ENCODE results near the gene MRI1.
A peak's percentile ranks its signal among the peaks of the same experiment; 100 is the strongest.

MRI1 gene

DNA sequence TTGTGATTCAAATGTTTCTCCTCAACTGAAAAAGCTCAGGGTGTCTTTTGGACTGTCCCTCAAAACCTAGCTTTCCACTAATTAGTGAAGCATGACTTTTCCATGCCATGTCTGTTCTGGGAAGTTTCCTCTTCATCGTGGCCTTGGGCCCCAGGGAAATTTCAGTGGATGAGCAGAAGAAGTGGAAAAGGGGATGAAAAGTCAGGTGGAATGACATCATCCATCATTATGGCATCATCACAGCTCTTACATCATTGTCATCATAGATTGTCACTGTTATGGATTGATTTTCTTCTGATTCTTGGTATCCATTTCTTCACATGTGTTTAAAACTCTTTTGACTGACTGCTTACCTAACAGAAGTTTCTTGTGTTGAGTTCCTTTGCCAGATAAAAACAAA, 26.2 kb upstream of the MRI1 start:
- H3K9me3 Mint-ChIP-seq, result no peaks in the 10 kb centered on the region
- H3K27me3 Mint-ChIP-seq (ENCODE audit: low read depth), result no peaks in the 10 kb centered on the region
- no peak overlapping the region for H3K4me3 Mint-ChIP-seq
- TF ChIP-seq, protein P1, sequence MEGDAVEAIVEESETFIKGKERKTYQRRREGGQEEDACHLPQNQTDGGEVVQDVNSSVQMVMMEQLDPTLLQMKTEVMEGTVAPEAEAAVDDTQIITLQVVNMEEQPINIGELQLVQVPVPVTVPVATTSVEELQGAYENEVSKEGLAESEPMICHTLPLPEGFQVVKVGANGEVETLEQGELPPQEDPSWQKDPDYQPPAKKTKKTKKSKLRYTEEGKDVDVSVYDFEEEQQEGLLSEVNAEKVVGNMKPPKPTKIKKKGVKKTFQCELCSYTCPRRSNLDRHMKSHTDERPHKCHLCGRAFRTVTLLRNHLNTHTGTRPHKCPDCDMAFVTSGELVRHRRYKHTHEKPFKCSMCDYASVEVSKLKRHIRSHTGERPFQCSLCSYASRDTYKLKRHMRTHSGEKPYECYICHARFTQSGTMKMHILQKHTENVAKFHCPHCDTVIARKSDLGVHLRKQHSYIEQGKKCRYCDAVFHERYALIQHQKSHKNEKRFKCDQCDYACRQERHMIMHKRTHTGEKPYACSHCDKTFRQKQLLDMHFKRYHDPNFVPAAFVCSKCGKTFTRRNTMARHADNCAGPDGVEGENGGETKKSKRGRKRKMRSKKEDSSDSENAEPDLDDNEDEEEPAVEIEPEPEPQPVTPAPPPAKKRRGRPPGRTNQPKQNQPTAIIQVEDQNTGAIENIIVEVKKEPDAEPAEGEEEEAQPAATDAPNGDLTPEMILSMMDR (IDR thresholded peaks at IDR 0.05; ENCODE audit: unreplicated experiment in 3 of 3), result no peak
- no peak overlapping the region for H3K27ac Mint-ChIP-seq
- H3K4me1 Mint-ChIP-seq, result no peaks in the 10 kb centered on the region
- peaks cover 24% of the 10 kb centered on the region for H3K36me3 Mint-ChIP-seq (ENCODE audit: low read depth)

DNA sequence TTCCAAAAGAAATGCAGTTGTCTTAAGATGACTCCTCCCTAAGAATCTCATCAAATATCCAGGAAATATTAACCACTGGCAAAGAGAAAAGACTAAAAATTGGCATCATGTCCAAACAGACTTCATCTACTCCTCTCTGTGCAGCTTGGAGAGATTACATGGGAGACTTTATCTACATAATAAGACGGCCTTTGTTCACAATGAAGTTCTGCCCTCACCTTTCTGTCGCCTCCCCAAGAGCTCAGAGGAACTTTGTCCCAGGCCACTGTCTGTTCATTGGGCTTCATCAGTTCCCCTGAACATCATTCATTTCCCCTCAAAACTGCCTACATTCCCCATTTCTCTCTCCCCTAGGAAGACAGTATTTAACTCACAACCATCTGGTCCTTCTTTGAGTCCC, 22.4 kb upstream of the MRI1 start:
- no peaks in the 10 kb centered on the region for H3K9me3 Mint-ChIP-seq
- H3K27ac Mint-ChIP-seq, result no peak overlapping the region
- H3K27me3 Mint-ChIP-seq (ENCODE audit: low read depth), result no peaks in the 10 kb centered on the region
- H3K4me1 Mint-ChIP-seq, result no peaks in the 10 kb centered on the region
- peaks cover 21% of the 10 kb centered on the region for H3K36me3 Mint-ChIP-seq (ENCODE audit: low read depth)
- H3K4me3 Mint-ChIP-seq, result no peak overlapping the region
- TF ChIP-seq, protein P1 (IDR thresholded peaks at IDR 0.05; ENCODE audit: unreplicated experiment in 3 of 3), result no peak

DNA sequence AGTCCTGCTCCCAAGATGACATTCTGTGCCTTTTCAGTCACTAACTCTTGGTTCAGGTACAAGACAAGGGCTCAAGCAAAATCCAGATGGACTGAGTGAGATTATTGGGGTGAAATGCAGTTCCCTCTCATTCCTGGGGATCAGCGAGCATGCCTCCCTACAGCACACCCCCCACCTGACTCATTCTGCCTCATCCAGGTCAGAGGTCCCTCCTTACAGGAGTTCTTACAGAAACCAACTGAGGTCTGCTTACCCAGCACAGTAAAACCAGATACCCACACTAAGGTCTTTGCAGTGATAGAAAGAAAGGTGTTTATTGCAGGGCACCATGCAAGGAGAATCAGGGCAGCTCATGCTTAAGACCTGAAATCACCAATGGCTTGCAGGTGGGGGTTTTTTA, 21.6 kb upstream of the MRI1 start:
- H3K9me3 Mint-ChIP-seq, result no peaks in the 10 kb centered on the region
- TF ChIP-seq, protein P1 (IDR thresholded peaks at IDR 0.05; ENCODE audit: unreplicated experiment in 3 of 3), result no peak
- H3K27me3 Mint-ChIP-seq (ENCODE audit: low read depth), result no peaks in the 10 kb centered on the region
- peak overlapping the region in 2 of 3 experiments; percentile 46 to 78 for H3K27ac Mint-ChIP-seq
- no peak overlapping the region for H3K4me3 Mint-ChIP-seq
- H3K4me1 Mint-ChIP-seq, result no peaks in the 10 kb centered on the region
- H3K36me3 Mint-ChIP-seq (ENCODE audit: low read depth), result peaks cover 21% of the 10 kb centered on the region

DNA sequence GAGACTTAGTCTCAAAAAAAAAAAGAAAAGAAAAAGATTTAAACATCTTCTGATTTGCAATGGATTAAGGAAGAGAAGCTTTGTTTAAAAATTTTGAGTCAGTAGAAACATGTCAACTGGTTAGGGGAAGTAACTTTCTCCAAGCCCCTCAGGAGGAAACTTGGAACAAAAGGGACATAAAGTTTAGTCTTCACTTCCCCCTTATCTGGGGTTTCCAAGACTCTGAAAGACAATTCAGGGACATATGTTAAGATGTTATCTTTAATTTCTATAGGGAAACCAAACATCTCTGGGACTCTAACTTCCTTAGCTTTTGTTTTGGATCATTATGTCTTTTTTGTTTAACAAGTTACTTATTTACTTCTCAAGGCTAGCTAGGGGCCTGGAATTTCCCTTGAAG, 20.1 kb upstream of the MRI1 start:
- H3K4me1 Mint-ChIP-seq, result peaks cover 7% of the 10 kb centered on the region
- peak overlapping the region in 2 of 3 experiments; percentile 69 to 82 for H3K27ac Mint-ChIP-seq
- TF ChIP-seq, protein P1 (IDR thresholded peaks at IDR 0.05; ENCODE audit: unreplicated experiment in 3 of 3), result no peak
- no peaks in the 10 kb centered on the region for H3K27me3 Mint-ChIP-seq (ENCODE audit: low read depth)
- H3K36me3 Mint-ChIP-seq (ENCODE audit: low read depth), result peaks cover 21% of the 10 kb centered on the region
- H3K9me3 Mint-ChIP-seq, result no peaks in the 10 kb centered on the region
- no peak overlapping the region for H3K4me3 Mint-ChIP-seq

DNA sequence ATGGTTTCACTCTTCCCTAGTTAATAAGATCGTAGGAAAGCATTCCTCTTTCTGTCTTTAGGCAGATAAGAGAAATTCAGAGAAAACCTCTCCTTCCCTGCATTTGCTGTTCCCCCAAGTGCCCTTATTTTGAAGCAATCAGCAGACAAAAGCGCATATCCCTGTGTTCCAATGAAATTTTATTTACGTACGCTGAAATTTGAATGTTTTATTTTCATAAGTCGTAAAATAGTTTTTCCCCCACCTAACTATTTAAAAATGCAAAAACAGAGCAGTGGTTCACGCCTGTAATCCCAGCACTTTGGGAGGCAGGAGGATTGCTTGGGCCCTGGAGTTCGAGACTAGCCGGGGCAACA, 17.2 kb upstream of the MRI1 start:
- H3K9me3 Mint-ChIP-seq, result no peaks in the 10 kb centered on the region
- H3K36me3 Mint-ChIP-seq (ENCODE audit: low read depth), result peaks cover 9% of the 10 kb centered on the region
- TF ChIP-seq, protein P1 (IDR thresholded peaks at IDR 0.05; ENCODE audit: unreplicated experiment in 3 of 3), result no peak
- H3K27ac Mint-ChIP-seq, result peak overlapping the region; percentile 48 to 94 (median 66)
- no peaks in the 10 kb centered on the region for H3K27me3 Mint-ChIP-seq (ENCODE audit: low read depth)
- H3K4me3 Mint-ChIP-seq, result peak overlapping the region; percentile 91 to 97 (median 96)
- peaks cover 7% of the 10 kb centered on the region for H3K4me1 Mint-ChIP-seq

DNA sequence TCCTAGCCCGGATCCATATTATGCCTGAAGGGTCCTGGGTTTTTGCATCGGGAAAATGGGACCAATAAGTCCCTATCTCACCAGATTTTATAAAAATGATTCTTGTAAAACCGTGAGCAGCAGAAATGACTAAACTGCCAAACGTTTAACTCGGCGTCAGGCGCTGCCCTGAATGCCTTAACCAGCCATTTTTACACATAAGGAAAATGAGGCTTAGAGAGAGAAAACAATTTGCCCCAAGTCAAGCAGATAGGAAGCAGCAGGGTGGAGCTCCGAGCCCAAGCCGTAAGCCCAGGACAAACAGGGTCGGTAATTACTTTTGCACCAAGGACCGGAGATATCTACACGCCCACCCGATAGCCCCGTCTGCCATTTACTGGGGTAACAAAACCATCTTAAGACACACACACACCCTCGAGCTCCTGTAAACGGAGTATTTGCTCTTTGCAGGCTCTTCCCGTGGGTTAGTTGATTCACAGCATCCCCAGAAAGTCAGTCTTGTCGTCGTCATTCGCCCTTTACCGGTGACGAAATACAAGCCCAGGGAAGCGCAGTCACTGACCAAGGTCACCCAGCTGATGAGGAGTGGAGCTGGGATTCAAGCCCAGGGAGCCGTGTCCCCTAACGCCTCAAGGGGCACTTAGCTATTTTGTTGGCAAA, 16.0 kb upstream of the MRI1 start:
- H3K9me3 Mint-ChIP-seq, result no peaks in the 10 kb centered on the region
- peaks cover 6% of the 10 kb centered on the region for H3K36me3 Mint-ChIP-seq (ENCODE audit: low read depth)
- peak overlapping the region; percentile 66 to 94 (median 90) for H3K27ac Mint-ChIP-seq
- no peaks in the 10 kb centered on the region for H3K27me3 Mint-ChIP-seq (ENCODE audit: low read depth)
- peaks cover 7% of the 10 kb centered on the region for H3K4me1 Mint-ChIP-seq
- TF ChIP-seq, protein P1 (IDR thresholded peaks at IDR 0.05; ENCODE audit: unreplicated experiment in 3 of 3), result no peak
- H3K4me3 Mint-ChIP-seq, result peak overlapping the region; percentile 91 to 97 (median 96)

Measured in nephron (organoid).